A673 (cell line): Measurements from ENCODE around the gene KCNK2.

Experiments
- CTCF ChIP-seq: fragments of 300-800, 200-600 bp; sonication (generic); conservative IDR thresholded peaks from 2 replicates; pipeline ENCODE4 v1.5.1; 2017; ENCODE audit warnings: low read depth, mild to moderate bottlenecking, antibody characterized with exemption, low read length, moderate library complexity, mixed read lengths
- EZH2 ChIP-seq: fragments of 200-600 bp; sonication (generic); IDR thresholded peaks from 2 replicates; pipeline ENCODE4 v1.6.1; 2017; ENCODE audit warnings: borderline replicate concordance, low read depth, mild to moderate bottlenecking, mixed read lengths, antibody characterized with exemption, low read length; ENCODE audit not compliant: poor library complexity, severe bottlenecking

- TF ChIP-seq CTCF (no peak), EZH2 (no peak)
Observed at GRCh38 chr1:215160351-215160750, 77.8 kb downstream of the KCNK2 start.
